Stomach (tissue), 4 donors: Measurements from ENCODE around the gene RPH3AL.

Source experiments
- CTCF ChIP-seq, 7 experiments: fragments of 450-650 bp in 4 of 7; fragments of 200-600 bp in 3 of 7; sonication (generic) in 3 of 7; IDR thresholded peaks; one replicate each; pipeline ENCODE4 v1.5.1; 2016 to 2019; ENCODE audit warnings: antibody characterized with exemption in 7 of 7, control low read depth in 2 of 7, mild to moderate bottlenecking in 1 of 7
- POLR2A ChIP-seq, 4 donors: fragments of 450-650 bp; IDR thresholded peaks; one replicate each; pipeline ENCODE4 v1.6.1; 2016; ENCODE audit warnings: antibody characterized with exemption in 4 of 4, control low read depth in 2 of 4, mild to moderate bottlenecking in 1 of 4, moderate library complexity in 1 of 4

- TF ChIP-seq CTCF (IDR thresholded peaks at IDR 0.05) (no peak), POLR2A (IDR thresholded peaks at IDR 0.05) (no peak)
Measured at GRCh38 chr17:214881-215331, 137.7 kb downstream of the RPH3AL start.
